Measurements from ENCODE around the gene CAVIN4.

Gene CAVIN4

DNA sequence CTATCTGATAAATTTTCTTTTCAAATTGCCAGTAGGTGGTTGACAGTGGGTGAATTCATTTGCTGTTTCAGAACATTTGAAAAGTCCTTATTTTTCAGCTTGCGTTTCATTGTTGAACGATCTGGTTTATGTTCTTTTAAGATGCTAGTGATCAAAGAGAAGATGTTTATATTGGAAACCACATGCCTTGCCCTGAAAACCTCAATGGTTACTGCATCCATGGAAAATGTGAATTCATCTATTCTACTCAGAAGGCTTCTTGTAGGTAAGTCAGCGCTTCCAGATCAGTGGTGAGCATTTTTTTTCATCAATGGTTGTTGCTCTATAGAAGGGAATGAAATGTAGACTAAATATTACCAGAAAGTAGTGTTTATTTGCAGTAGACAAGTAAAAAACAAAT is 16.6 kb upstream of the CAVIN4 start:
- TF ChIP-seq, protein P1, sequence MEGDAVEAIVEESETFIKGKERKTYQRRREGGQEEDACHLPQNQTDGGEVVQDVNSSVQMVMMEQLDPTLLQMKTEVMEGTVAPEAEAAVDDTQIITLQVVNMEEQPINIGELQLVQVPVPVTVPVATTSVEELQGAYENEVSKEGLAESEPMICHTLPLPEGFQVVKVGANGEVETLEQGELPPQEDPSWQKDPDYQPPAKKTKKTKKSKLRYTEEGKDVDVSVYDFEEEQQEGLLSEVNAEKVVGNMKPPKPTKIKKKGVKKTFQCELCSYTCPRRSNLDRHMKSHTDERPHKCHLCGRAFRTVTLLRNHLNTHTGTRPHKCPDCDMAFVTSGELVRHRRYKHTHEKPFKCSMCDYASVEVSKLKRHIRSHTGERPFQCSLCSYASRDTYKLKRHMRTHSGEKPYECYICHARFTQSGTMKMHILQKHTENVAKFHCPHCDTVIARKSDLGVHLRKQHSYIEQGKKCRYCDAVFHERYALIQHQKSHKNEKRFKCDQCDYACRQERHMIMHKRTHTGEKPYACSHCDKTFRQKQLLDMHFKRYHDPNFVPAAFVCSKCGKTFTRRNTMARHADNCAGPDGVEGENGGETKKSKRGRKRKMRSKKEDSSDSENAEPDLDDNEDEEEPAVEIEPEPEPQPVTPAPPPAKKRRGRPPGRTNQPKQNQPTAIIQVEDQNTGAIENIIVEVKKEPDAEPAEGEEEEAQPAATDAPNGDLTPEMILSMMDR (IDR thresholded peaks at IDR 0.05; ENCODE audit: control insufficient read depth, extremely low read depth, insufficient read depth), result no peak
- H3K4me3 ChIP-seq (ENCODE audit: low read depth, low read length), result no peak overlapping the region
- no peak for DNase-seq (ENCODE audit: low read depth)

DNA sequence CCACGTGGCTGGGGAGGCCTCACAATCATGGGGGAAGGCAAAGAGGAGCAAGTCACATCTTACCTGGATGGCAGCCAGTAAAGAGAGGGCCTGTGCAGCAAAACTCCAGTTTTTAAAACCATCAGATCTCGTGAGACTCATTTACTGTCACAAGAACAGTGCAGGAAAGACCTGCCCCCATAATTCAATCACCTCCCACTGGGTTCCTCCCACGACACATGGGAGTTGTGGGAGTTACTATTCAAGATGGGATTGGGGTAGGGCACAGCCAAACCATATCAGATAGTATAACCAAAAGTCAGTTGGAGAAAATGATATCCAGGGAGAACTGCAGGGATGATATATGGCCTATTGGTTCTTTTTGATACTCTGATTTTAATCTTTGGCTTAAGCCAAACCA is 10.0 kb upstream of the CAVIN4 start:
- TF ChIP-seq, protein P1 (IDR thresholded peaks at IDR 0.05; ENCODE audit: control insufficient read depth, extremely low read depth, insufficient read depth), result no peak
- no peak overlapping the region for H3K4me3 ChIP-seq (ENCODE audit: low read depth, low read length)
- DNase-seq (ENCODE audit: low read depth), result no peak

- DNase-seq (ENCODE audit: low read depth), result no peak
- no peak overlapping the region for H3K4me3 ChIP-seq (ENCODE audit: low read depth, low read length)
- TF ChIP-seq, protein P1 (IDR thresholded peaks at IDR 0.05; ENCODE audit: control insufficient read depth, extremely low read depth, insufficient read depth), result no peak
Measured at GRCh38 chr9:100573655-100574260, 4.1 kb upstream of the CAVIN4 start.

GRCh38 chr9:100575006-100575405 is 2.9 kb upstream of the CAVIN4 start:
- no peak overlapping the region for H3K4me3 ChIP-seq (ENCODE audit: low read depth, low read length)
- no peak for DNase-seq (ENCODE audit: low read depth)
- TF ChIP-seq, protein P1 (IDR thresholded peaks at IDR 0.05; ENCODE audit: control insufficient read depth, extremely low read depth, insufficient read depth), result no peak

GRCh38 chr9:100575765-100576386 is 2.0 kb upstream of the CAVIN4 start:
- no peak for DNase-seq (ENCODE audit: low read depth)
- TF ChIP-seq, protein P1 (IDR thresholded peaks at IDR 0.05; ENCODE audit: control insufficient read depth, extremely low read depth, insufficient read depth), result no peak
- no peak overlapping the region for H3K4me3 ChIP-seq (ENCODE audit: low read depth, low read length)

GRCh38 chr9:100578610-100579009 is 731 bp downstream of the CAVIN4 start:
- no peak overlapping the region for H3K4me3 ChIP-seq (ENCODE audit: low read depth, low read length)
- TF ChIP-seq, protein P1 (IDR thresholded peaks at IDR 0.05; ENCODE audit: control insufficient read depth, extremely low read depth, insufficient read depth), result no peak
- no peak for DNase-seq (ENCODE audit: low read depth)

- H3K4me3 ChIP-seq (ENCODE audit: low read depth, low read length), result no peak overlapping the region
- TF ChIP-seq, protein P1 (IDR thresholded peaks at IDR 0.05; ENCODE audit: control insufficient read depth, extremely low read depth, insufficient read depth), result no peak
- DNase-seq (ENCODE audit: low read depth), result no peak
Measured at GRCh38 chr9:100579665-100580064, 1.8 kb downstream of the CAVIN4 start.

Data from LNCaP clone FGC (cell line).